ENCODE data around the gene ZNF844.
"Not testable (repeated sequence)": the region's sequence is repeated elsewhere in the genome, so short reads cannot be mapped to it uniquely, and the experiment has no call there.

Gene ZNF844

GRCh38 chr19:12092065-12092867, 27.7 kb downstream of the ZNF844 start:
- peak; percentile 84 for DNase-seq (ENCODE audit: low read depth)

GRCh38 chr19:12092956-12093355, 28.4 kb downstream of the ZNF844 start:
- DNase-seq (ENCODE audit: low read depth), result no peak

- DNase-seq (ENCODE audit: low read depth), result no peak
Measured at GRCh38 chr19:12093777-12094176, 29.2 kb downstream of the ZNF844 start.

- DNase-seq (ENCODE audit: low read depth), result no peak
Measured at GRCh38 chr19:12095111-12095790, 30.7 kb downstream of the ZNF844 start.

GRCh38 chr19:12098040-12098439, 33.5 kb downstream of the ZNF844 start:
- no peak for DNase-seq (ENCODE audit: low read depth)

GRCh38 chr19:12103909-12104308, 39.4 kb downstream of the ZNF844 start:
- DNase-seq (ENCODE audit: low read depth), result not testable (repeated sequence)

- no peak for DNase-seq (ENCODE audit: low read depth)
Measured at GRCh38 chr19:12111176-12111575, 46.6 kb downstream of the ZNF844 start.

- DNase-seq (ENCODE audit: low read depth), result no peak
Measured at GRCh38 chr19:12111943-12112637, 47.6 kb downstream of the ZNF844 start.

GRCh38 chr19:12112701-12113100, 48.2 kb downstream of the ZNF844 start:
- no peak for DNase-seq (ENCODE audit: low read depth)

- DNase-seq (ENCODE audit: low read depth), result no peak
Measured at GRCh38 chr19:12113121-12113520, 48.6 kb downstream of the ZNF844 start.

- no peak for DNase-seq (ENCODE audit: low read depth)
Measured at GRCh38 chr19:12117201-12117970, 52.9 kb downstream of the ZNF844 start.

- DNase-seq (ENCODE audit: low read depth), result no peak
Measured at GRCh38 chr19:12126707-12127106, 62.2 kb downstream of the ZNF844 start.

Measured in stromal cell of bone marrow (primary cell).